GM23248 (cell line): ENCODE data around the gene RPL5. TPM values are rescaled to one million over a fixed set of nuclear protein-coding genes. Genes with fewer than 3 reads are reported as not detected.
A peak's percentile ranks its signal among the peaks of the same experiment; 100 is the strongest.

Source experiments
- DNase-seq: peaks from one replicate; pipeline ENCODE4 v3.0.0-alpha.2; 2015
- H2AFZ ChIP-seq: fragments of 200-600 bp; sonication (generic); 2 replicates; pipeline ENCODE4 v1.6.1; 2016; ENCODE audit warnings: antibody characterized with exemption
- H3F3A ChIP-seq: fragments of 200-600 bp; sonication (generic); 2 replicates; pipeline ENCODE4 v1.6.1; 2016; ENCODE audit warnings: mild to moderate bottlenecking, antibody characterized with exemption, mixed run types; ENCODE audit not compliant: insufficient read depth
- H3K27ac ChIP-seq: fragments of 200-600 bp; sonication (generic); 2 replicates; pipeline ENCODE4 v1.5.1; 2016; ENCODE audit warnings: mild to moderate bottlenecking
- H3K27me3 ChIP-seq: fragments of 200-600 bp; sonication (generic); replicated peaks from 2 replicates; pipeline ENCODE4 v1.6.1; 2016; ENCODE audit warnings: mild to moderate bottlenecking; ENCODE audit not compliant: insufficient read depth
- H3K36me3 ChIP-seq: fragments of 200-600 bp; sonication (generic); 2 replicates; pipeline ENCODE4 v1.6.1; 2016; ENCODE audit warnings: low read depth, mild to moderate bottlenecking
- H3K4me1 ChIP-seq: fragments of 200-600 bp; sonication (generic); 2 replicates; pipeline ENCODE4 v1.6.1; 2016; ENCODE audit warnings: mild to moderate bottlenecking; ENCODE audit not compliant: insufficient read depth
- H3K4me2 ChIP-seq: fragments of 200-600 bp; sonication (generic); one replicate; pipeline ENCODE4 v1.6.1; 2016; ENCODE audit warnings: mild to moderate bottlenecking; ENCODE audit not compliant: unreplicated experiment
- H3K4me3 ChIP-seq: fragments of 200-600 bp; sonication (generic); 2 replicates; pipeline ENCODE4 v1.5.1; 2016; ENCODE audit warnings: mild to moderate bottlenecking
- H3K79me2 ChIP-seq: fragments of 200-600 bp; sonication (generic); 2 replicates; pipeline ENCODE4 v1.6.1; 2016; ENCODE audit warnings: mild to moderate bottlenecking; ENCODE audit not compliant: insufficient read depth
- H3K9ac ChIP-seq: fragments of 200-600 bp; sonication (generic); 2 replicates; pipeline ENCODE4 v1.6.1; 2016; ENCODE audit warnings: mild to moderate bottlenecking
- H3K9me2 ChIP-seq: fragments of 200-600 bp; sonication (generic); 2 replicates; pipeline ENCODE4 v1.6.1; 2016; ENCODE audit warnings: mixed run types, mild to moderate bottlenecking, moderate library complexity; ENCODE audit not compliant: insufficient read depth
- H3K9me3 ChIP-seq: fragments of 200-600 bp; sonication (generic); one replicate; pipeline ENCODE4 v1.6.1; 2017; ENCODE audit warnings: low read depth
- H4K20me1 ChIP-seq: fragments of 200-600 bp; sonication (generic); 2 replicates; pipeline ENCODE4 v1.6.0; 2016; ENCODE audit not compliant: insufficient read depth
- EZH2 ChIP-seq: fragments of 200-600 bp; sonication (generic); IDR thresholded peaks from 2 replicates; pipeline ENCODE4 v1.6.1; 2018; ENCODE audit warnings: antibody characterized with exemption, mild to moderate bottlenecking; ENCODE audit not compliant: insufficient read depth, poor library complexity, severe bottlenecking
- EZH2phosphoT487 ChIP-seq: fragments of 200-600 bp; sonication (generic); IDR thresholded peaks from 2 replicates; pipeline ENCODE4 v1.6.1; 2018; ENCODE audit warnings: antibody characterized with exemption, moderate library complexity, mild to moderate bottlenecking, low read depth; ENCODE audit not compliant: insufficient read depth
- WGBS, 2 experiments: methylation state at CpG; one replicate each; pipeline ENCODE4 v1.1.6; 2015 to 2017; ENCODE audit warnings: low lambda C conversion rate in 2 of 2, low coverage in 1 of 2; ENCODE audit errors: missing lambda C conversion rate in 2 of 2; 5-methylcytosine and 5-hydroxymethylcytosine counted together
- in situ Hi-C: fragments of 300-500 bp; cut with MboI; formaldehyde crosslinking; loops from 2 replicates; pipeline ENCODE4 v1.15.0; 2020
- polyA plus RNA-seq: library from polyadenylated mRNA; unstranded; fragments of >200 nt; fragmentation: Nextera tagmentation; extraction: Ambion mirVana; gene quantifications from 2 replicates; pipeline ENCODE4 v1.2.1, GENCODE V29; 2016
- total RNA-seq: library from RNA; depleted of rRNA; stranded (reverse); fragments of >200 nt; shearing (Covaris generic); gene quantifications from 2 replicates; pipeline ENCODE4 v1.2.3, GENCODE V29; 2014

Gene RPL5
- total and polyA plus RNA-seq, 2 experiments from 2014 or later = 750 to 1,075 TPM

GRCh38 chr1:92816732-92817131, 15.1 kb upstream of the RPL5 start:
- Histone ChIP-seq H2AFZ (no peak overlapping the region), H3K79me2 (no peaks in the 10 kb centered on the region), H3K9me3 (no peaks in the 10 kb centered on the region), H3K4me1 (peaks cover 10% of the 10 kb centered on the region; the same call in 1 of the 2 replicates), H3K4me3 (no peak overlapping the region), H3K36me3 (no peaks in the 10 kb centered on the region), H3K27ac (no peak overlapping the region), H3F3A (peaks cover 9% of the 10 kb centered on the region; the same call in 1 of the 2 replicates), H3K9me2 (no peaks in the 10 kb centered on the region), H3K9ac (no peak overlapping the region), H4K20me1 (no peaks in the 10 kb centered on the region), H3K4me2 (no peak overlapping the region), H3K27me3 (no peaks in the 10 kb centered on the region)
- in situ Hi-C loops = loop anchor here (5.0 kb wide), 1 partner anchor 69 kb away; no protein-coding TSS in a partner anchor
- no peak for TF ChIP-seq EZH2
- TF ChIP-seq EZH2phosphoT487 = no peak
- 78 to 79% methylated on average over 2 of the region's 2 CpGs for WGBS, 2 experiments
- DNase-seq = no peak

- in situ Hi-C loops = loop anchor here (5.0 kb wide), 1 partner anchor 70 kb away; no protein-coding TSS in a partner anchor
- H3K27ac ChIP-seq = no peak overlapping the region
- no peak overlapping the region for H2AFZ ChIP-seq
- H3F3A ChIP-seq = peaks cover 9% of the 10 kb centered on the region; the same call in 1 of the 2 replicates
- 19 to 21% methylated on average over 1 of the region's 1 CpG for WGBS, 2 experiments
- TF ChIP-seq EZH2 (no peak), EZH2phosphoT487 (no peak)
- H3K9me3 ChIP-seq = no peaks in the 10 kb centered on the region
- no peaks in the 10 kb centered on the region for H3K27me3 ChIP-seq
- H4K20me1 ChIP-seq = no peaks in the 10 kb centered on the region
- no peaks in the 10 kb centered on the region for H3K36me3 ChIP-seq
- H3K4me2 ChIP-seq = no peak overlapping the region
- DNase-seq = no peak
- H3K79me2 ChIP-seq = no peaks in the 10 kb centered on the region
- H3K4me3 ChIP-seq = no peak overlapping the region
- no peaks in the 10 kb centered on the region for H3K9me2 ChIP-seq
- peaks cover 10% of the 10 kb centered on the region; the same call in 1 of the 2 replicates for H3K4me1 ChIP-seq
- no peak overlapping the region for H3K9ac ChIP-seq
Measured at GRCh38 chr1:92817137-92817697, 14.6 kb upstream of the RPL5 start.

- 78 to 82% methylated on average over 3 of the region's 3 CpGs for WGBS, 2 experiments
- in situ Hi-C loops = loop anchor here (5.0 kb wide), 1 partner anchor 71 kb away; no protein-coding TSS in a partner anchor
- peak; percentile 66 for DNase-seq
Measured at GRCh38 chr1:92817986-92818764, 13.7 kb upstream of the RPL5 start.

GRCh38 chr1:92820024-92820423, 11.8 kb upstream of the RPL5 start:
- Histone ChIP-seq H3K4me3 (no peak overlapping the region), H3K9ac (no peak overlapping the region), H3K4me2 (no peak overlapping the region), H3K79me2 (no peaks in the 10 kb centered on the region), H4K20me1 (no peaks in the 10 kb centered on the region), H3K9me2 (no peaks in the 10 kb centered on the region), H2AFZ (0 out of 2 replicates have a peak overlapping the region, but pooled peaks have one; percentile 9), H3F3A (peaks cover 9% of the 10 kb centered on the region; the same call in 1 of the 2 replicates), H3K36me3 (no peaks in the 10 kb centered on the region), H3K27me3 (no peaks in the 10 kb centered on the region), H3K9me3 (no peaks in the 10 kb centered on the region), H3K4me1 (peaks cover 10% of the 10 kb centered on the region; the same call in 1 of the 2 replicates), H3K27ac (no peak overlapping the region)
- peak; percentile 53 for DNase-seq
- 59 to 63% methylated on average over 3 of the region's 3 CpGs for WGBS, 2 experiments
- no peak for TF ChIP-seq EZH2
- TF ChIP-seq EZH2phosphoT487 = no peak
- in situ Hi-C loops = no loop called here

More at GRCh38 chr1:92817986-92818764, 13.7 kb upstream of the RPL5 start:
- Histone ChIP-seq H3K9ac (no peak overlapping the region), H3K27ac (no peak overlapping the region), H4K20me1 (no peaks in the 10 kb centered on the region), H3K9me3 (no peaks in the 10 kb centered on the region), H3K4me1 (peaks cover 10% of the 10 kb centered on the region; the same call in 1 of the 2 replicates), H3K36me3 (no peaks in the 10 kb centered on the region), H3K9me2 (no peaks in the 10 kb centered on the region), H3K4me3 (no peak overlapping the region), H3F3A (peaks cover 9% of the 10 kb centered on the region; the same call in 1 of the 2 replicates), H3K27me3 (no peaks in the 10 kb centered on the region), H3K79me2 (no peaks in the 10 kb centered on the region), H3K4me2 (no peak overlapping the region), H2AFZ (no peak overlapping the region)
- no peak for TF ChIP-seq EZH2phosphoT487
- no peak for TF ChIP-seq EZH2
